SK-N-SH (cell line): ENCODE measurements around the gene NPW.

Source experiments
- CTCF ChIP-seq: fragments of 200-600 bp; sonication (generic); IDR thresholded peaks from 2 replicates; pipeline ENCODE4 v1.6.1; 2017; ENCODE audit warnings: antibody characterized with exemption, mild to moderate bottlenecking, moderate library complexity
- EP300 ChIP-seq, 2 experiments: IDR thresholded peaks; 2 replicates each; pipeline versions ENCODE4 v1.4.0 to v1.6.1; 2012; ENCODE audit warnings: borderline replicate concordance in 1 of 2, low read depth in 1 of 2, low read length in 1 of 2
- MAX ChIP-seq: IDR thresholded peaks from 2 replicates; pipeline ENCODE4 v1.4.0; 2012; ENCODE audit warnings: low read depth
- NRF1 ChIP-seq: IDR thresholded peaks from 2 replicates; pipeline ENCODE4 v1.6.1; 2012; ENCODE audit warnings: low read depth, mild to moderate bottlenecking, low read length
- PBX3 ChIP-seq: IDR thresholded peaks from 2 replicates; pipeline ENCODE4; 2012
- RAD21 ChIP-seq: IDR thresholded peaks from 2 replicates; pipeline ENCODE4 v1.6.1; 2012; ENCODE audit warnings: mild to moderate bottlenecking, low read length
- RCOR1 ChIP-seq: fragments of 150-350 bp; IDR thresholded peaks from 2 replicates; pipeline ENCODE4 v1.6.1; 2017; ENCODE audit warnings: antibody characterized with exemption, low read length
- SIN3A ChIP-seq: IDR thresholded peaks from 2 replicates; pipeline ENCODE4 v1.6.1; 2012; ENCODE audit warnings: low read depth, mild to moderate bottlenecking, low read length, moderate library complexity, borderline replicate concordance
- USF2 ChIP-seq: fragments of 150-350 bp; IDR thresholded peaks from 2 replicates; pipeline ENCODE4 v1.6.1; 2017; ENCODE audit warnings: antibody characterized with exemption, low read length, low read depth, borderline replicate concordance

GRCh38 chr16:1981398-1981836, 38.2 kb upstream of the NPW start, which contains the start of gene NOXO1:
- TF ChIP-seq CTCF (no peak), RAD21 (no peak), EP300 (IDR thresholded peaks at IDR 0.05; ENCODE audit: borderline replicate concordance in 1 of 2, low read depth in 1 of 2, low read length in 1 of 2) (no peak), MAX (no peak), USF2 (no peak), NRF1 (no peak), RCOR1 (no peak), PBX3 (no peak), SIN3A (no peak)
